OCI-LY7 (cell line): ENCODE results near the gene ADAMTS2.

Experiments
- EZH2phosphoT487 ChIP-seq: fragments of 200-600 bp; sonication (generic); IDR thresholded peaks from 2 replicates; pipeline ENCODE4 v1.6.1; 2018; ENCODE audit warnings: low read depth, borderline replicate concordance, mild to moderate bottlenecking, mixed run types, antibody characterized with exemption, low read length, moderate library complexity, mixed read lengths
- TF ChIP-seq, protein P1 (sequence below): fragments of 200-600 bp; sonication (generic); conservative IDR thresholded peaks from 2 replicates; pipeline ENCODE4 v1.5.1; 2014; ENCODE audit warnings: mild to moderate bottlenecking, antibody characterized with exemption, low read length, moderate library complexity, mixed read lengths

DNA sequence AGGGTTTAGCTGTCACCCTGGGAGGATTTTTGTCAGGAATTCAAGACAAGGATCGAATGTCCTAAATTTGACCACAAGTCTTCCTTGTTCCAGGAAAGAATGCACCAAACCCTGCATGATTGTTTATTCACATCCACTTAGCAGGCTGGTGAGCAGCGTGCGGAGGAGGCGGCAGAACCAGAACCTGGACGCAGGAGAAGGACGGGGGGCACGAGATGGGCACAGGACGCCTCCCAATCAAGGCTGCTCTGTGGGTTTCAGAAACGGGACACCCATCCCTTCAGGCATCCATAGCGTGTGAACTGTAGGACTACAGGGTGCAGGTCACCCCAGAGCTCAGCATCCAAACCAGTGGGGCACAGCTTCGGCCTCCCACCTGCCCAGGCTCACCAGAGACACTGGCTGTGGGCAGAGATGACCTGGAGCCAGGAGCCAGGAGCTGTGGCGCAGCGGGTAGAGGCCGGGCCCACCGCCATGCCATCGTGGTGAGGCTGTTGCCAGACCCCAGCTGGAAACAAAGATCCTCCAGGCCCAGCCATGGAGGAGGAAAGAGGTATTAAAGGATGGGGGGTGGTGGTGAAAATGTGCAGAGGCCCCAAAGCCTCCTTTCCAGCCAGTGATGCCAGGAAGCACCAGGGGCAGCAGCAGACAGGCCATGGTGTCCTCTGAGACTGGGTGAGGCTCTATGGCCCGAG lies 32.3 kb upstream of the ADAMTS2 start:
- TF ChIP-seq, protein P1, sequence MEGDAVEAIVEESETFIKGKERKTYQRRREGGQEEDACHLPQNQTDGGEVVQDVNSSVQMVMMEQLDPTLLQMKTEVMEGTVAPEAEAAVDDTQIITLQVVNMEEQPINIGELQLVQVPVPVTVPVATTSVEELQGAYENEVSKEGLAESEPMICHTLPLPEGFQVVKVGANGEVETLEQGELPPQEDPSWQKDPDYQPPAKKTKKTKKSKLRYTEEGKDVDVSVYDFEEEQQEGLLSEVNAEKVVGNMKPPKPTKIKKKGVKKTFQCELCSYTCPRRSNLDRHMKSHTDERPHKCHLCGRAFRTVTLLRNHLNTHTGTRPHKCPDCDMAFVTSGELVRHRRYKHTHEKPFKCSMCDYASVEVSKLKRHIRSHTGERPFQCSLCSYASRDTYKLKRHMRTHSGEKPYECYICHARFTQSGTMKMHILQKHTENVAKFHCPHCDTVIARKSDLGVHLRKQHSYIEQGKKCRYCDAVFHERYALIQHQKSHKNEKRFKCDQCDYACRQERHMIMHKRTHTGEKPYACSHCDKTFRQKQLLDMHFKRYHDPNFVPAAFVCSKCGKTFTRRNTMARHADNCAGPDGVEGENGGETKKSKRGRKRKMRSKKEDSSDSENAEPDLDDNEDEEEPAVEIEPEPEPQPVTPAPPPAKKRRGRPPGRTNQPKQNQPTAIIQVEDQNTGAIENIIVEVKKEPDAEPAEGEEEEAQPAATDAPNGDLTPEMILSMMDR, result no peak
- no peak for TF ChIP-seq EZH2phosphoT487
